Measurements from ENCODE around the gene CA5A. TPM values are rescaled to one million over a fixed set of nuclear protein-coding genes. Genes with fewer than 3 reads are reported as not detected.
A peak's percentile ranks its signal among the peaks of the same experiment; 100 is the strongest.
"Not testable (repeated sequence)": the region's sequence is repeated elsewhere in the genome, so short reads cannot be mapped to it uniquely, and the experiment has no call there.

CA5A gene
- total RNA-seq, 1 experiment from 2014 or later: not detected

DNA sequence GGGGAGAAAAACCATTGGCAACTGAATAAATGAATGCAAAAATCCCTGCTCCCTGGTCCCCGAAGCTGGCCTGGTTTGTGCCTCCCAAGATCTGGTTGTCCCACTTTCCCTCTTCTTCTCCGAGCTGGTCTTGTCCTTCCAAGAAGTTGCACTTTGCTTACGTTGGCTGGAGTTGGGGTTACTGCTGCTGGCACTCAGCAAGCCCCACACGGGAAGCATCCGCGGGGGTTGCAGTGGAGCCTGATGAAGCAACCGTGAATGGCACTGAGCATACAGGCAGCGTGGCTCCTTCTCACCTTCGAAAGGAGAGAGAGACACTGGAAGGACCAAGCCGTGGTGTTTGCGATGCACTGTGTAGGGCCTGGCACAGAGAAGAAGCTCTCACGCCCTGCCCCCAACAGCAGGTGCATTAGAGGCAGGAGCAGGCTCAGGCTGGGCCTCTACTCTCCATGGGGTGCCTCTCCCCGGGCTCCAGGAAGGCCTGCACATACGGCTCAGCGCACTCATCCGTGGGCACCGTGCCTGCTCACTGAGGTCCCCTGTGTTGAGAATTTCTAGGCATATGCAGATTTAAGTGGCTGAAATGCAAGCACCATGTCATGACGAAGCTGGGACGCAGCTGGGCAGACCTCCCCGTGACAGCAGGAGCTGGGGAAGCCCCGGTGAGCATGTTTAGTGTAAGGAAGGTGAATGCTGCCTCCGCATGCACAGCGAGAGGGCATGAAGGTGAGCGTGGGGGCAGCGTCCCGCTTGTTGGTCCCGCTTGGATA, 12.1 kb downstream of the CA5A start:
- no peak for DNase-seq (ENCODE audit: low spot score)

DNA sequence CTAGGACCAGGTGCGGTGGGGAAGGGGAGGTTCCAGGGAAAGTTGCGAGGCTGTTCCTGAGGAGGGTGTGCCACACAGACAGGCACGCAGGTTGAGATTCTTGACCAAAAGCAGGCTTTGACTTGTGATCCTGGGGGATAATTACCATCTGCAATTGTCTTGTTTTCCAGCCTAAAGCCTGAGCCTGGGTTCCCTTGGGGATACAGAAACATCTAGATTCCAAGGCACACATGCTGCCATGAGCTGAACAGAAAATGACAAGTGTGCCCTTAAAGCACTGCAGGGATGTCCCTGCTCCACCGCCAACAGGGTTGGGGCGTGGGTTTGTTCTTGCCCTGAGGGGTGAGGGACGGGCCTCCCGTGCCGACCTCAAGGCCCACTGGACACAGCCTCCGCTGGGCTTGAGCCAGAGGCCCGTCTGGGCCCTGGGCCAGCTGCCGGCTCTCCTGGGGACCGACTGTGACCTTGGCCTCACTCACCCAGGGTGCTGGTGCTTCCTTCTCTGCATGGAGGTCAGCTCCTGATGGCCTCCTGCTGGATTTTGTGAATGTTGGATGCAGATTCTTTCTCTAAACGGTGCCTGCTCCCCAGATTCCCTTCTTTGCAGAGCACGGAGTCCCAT, 14.0 kb downstream of the CA5A start:
- no peak for DNase-seq (ENCODE audit: low spot score)

DNA sequence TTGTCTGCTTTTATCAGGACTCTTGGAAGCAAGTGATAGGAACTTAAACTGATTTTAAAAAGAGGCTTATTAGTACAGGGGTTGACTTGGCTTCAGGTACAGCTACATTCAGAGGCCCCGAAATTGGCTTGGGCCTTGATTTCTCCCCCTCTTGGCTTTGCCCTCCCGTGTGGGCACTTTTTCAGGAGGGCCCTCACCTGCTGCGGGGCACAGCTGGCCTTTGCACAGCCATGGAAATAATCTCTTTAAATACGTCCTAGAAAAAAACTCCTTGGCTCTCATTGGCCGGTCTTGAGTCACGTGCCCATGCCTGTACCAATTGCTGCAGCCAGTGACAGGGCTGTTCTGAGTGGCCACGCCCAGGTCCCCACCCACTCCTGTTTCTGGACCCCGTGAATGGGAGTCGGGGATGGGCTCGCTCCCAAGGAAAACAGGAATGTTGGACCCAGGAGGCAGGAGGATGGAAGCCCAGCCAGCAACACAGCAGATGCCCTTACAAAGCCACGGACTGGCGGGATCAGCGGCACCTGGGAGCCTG, 15.0 kb downstream of the CA5A start:
- peak; percentile 25 for DNase-seq (ENCODE audit: low spot score)

GRCh38 chr16:87919681-87919994, 16.7 kb downstream of the CA5A start:
- no peak for DNase-seq (ENCODE audit: low spot score)

DNA sequence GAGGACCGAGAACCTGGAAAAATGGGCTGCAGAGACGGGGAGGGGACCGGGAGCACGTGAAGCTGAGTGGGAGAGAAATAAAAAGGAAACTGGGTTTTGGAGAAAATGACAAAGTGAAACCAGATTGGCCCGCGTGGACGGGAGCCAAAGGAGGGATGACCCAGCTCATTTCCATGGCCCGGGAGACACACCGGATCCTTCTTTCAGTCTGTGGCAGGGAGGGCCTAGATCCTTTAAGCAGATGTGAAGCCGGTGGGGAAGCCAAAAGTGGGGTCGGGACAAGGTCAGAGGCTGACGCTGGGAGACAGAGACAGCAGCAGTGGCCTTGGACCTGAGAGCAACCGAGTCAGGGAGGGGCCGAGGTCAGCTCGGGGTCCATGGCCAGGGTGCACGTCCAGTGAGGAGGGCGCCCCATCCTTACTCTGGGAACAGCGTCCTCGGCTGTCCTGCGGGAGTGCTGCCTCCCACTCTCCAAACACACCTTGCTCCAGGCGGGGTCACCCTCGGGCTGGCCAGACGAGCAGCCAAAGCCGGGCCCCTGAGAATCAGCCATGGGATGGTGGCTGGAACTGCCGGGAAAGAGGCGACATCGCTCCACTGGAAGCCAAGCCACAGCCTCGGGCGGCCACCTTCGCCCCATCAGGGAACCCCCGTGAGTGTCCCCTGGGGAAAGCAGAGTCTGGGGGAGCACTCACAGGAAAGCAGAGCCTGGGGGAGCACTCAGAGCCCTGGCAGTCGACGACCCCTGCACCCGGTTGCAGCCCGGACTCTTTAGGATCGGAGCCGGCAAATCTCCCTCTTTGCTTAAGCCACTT, 17.3 kb downstream of the CA5A start:
- DNase-seq (ENCODE audit: low spot score): no peak

- no peak for DNase-seq (ENCODE audit: low spot score)
Measured at GRCh38 chr16:87918338-87918737, 18.0 kb downstream of the CA5A start.

- DNase-seq (ENCODE audit: low spot score): no peak
Measured at GRCh38 chr16:87917503-87917902, 18.8 kb downstream of the CA5A start.

- DNase-seq (ENCODE audit: low spot score): no peak
Measured at GRCh38 chr16:87914812-87915211, 21.5 kb downstream of the CA5A start.

GRCh38 chr16:87914021-87914725, 22.2 kb downstream of the CA5A start:
- DNase-seq (ENCODE audit: low spot score): not testable (repeated sequence)

DNA sequence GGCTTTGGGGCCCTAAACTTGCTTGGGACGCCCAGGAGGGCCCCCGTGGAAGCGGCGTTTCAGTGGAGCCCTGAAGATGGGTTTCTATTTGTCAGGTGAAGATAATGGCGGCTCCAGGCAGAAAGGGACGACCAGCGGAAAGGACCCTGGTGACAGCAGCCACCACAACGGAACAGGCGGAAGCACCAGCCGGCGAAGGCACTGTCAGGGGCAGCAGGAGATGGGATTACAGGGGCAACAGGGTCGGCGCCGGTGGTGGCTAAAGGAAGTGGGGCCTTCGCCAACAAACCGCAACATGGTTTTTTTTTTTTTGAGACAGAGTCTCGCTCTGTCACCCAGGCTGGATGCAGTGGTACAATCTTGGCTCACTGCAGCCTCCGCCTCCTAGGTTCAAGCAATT, 23.6 kb downstream of the CA5A start:
- DNase-seq (ENCODE audit: low spot score): not testable (repeated sequence)

DNA sequence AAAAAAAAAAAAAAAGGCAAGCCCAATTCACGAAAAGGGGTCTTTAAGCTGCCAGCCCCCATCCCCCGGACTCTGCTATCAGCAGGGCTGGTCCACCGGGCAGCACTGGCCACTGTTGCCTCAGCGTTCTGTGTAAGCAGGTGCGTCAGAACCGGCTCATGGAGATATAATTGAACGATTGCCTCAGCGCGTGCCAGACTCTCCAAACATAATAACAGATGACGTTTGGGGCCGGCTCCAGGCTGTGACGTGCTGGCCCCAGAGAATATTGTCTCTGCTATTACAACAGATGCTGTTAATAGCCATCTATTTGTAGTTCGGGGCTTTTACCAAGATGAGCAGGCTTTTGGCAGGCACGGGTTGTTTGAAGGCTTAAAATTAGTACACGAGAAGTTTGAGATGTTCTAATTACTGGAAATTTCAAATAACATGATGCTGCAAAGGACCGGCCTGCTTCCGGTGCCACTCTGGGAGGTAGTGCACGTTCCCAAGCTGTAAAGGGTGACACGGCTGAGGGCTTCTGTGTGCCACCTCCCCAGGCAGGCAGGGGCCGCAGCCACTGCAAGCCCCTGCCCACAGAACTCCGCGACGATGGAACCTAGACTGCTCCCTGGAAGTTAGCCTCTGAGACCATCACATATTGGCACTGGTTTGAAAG, 25.1 kb downstream of the CA5A start:
- DNase-seq (ENCODE audit: low spot score): not testable (repeated sequence)

DNA sequence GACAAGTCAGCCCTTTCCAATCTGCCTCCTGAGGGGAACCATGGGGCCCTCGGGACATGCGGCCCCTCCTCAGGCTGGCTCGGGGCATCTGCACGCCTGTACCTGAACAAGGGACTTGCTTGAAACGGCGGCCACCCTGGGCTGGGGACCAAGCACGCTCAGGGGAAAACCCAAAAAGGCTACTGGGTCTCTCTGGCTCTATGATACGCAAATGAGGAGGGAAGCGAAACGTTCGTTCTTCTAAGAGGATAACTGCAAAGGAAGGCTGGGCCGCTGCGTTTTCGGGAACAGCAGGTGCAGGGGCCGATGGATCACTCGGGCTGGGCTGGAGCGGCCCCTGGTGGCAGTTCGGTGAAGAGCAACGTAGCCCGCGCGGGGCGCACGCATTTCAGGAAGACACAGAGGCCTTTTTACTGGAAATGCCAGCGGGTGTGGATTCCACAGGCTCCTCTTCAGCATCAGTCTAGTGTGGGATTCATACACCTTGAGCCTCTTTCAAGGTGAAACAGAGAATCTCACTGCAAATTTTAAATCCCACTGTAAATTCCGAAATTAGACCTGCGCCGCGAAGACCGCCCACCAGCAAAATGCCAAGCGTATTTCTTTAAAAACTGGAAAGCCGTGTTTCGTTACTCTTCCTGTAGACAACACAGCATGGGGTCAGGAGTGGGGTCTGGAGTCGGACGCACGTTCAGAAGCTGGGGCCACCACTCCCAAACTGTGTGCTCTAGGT, 27.0 kb downstream of the CA5A start:
- peak; percentile 78 for DNase-seq (ENCODE audit: low spot score)

- DNase-seq (ENCODE audit: low spot score): not testable (repeated sequence)
Measured at GRCh38 chr16:87908101-87908500, 28.2 kb downstream of the CA5A start.

DNA sequence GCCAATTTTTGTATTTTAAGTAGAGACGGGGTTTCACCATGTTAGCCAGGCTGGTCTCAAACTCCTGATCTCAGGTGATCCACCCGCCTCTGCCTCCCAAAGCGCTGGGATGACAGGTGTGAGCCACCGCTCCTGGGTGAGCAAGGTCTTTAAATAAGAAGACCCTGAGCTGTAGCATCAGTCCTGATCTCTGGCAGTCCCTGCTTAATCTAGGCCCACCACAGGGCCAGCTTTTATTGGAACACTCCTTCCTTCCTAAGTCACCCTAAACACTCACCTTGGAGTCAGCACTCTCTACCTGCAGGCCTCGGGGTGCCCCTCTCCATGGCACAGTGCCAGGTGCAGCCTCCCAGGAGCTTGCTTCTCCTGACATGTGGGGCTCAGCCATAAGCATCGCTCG, 30.8 kb downstream of the CA5A start:
- DNase-seq (ENCODE audit: low spot score): not testable (repeated sequence)

DNA sequence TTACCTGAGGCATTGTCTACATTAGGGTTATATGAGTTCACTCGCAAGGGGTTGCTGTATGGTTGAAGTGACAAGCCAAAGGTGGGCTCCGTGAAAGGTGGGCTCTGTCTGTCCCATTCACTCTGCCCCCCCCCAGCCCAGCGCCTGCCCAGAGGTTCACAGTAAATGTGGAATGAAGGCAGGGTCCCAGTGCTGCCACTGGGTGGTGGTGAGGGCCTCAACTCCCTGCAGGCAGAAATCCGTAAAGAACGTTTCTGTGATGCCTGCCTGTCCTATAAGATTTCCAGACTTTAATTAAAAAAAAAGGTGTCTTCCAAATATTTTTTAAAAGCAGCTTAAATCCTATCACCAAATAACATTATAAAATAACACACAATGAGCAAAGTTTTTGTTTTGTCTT, 31.4 kb downstream of the CA5A start:
- DNase-seq (ENCODE audit: low spot score): not testable (repeated sequence)

DNA sequence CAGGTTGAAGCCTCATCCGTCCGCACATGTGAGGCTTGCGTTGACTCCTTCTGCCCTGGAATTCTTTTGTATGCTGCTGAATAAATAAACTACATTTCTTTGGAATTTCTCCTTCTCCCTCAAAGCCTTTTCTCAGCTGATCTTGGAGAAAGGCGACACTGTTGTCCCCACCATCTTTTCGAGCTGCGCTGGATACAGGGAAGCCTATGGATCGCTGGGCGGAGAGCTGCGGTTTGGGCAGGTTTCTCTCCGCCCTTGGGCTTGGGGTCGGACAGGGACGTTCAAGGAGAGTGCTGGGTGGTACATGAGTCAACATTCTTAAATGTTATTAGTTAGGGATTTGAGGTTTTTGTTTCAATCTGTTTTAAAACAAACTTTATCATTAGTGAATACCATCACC, 35.8 kb downstream of the CA5A start:
- not testable (repeated sequence) for DNase-seq (ENCODE audit: low spot score)

GRCh38 chr16:87897521-87898505, 38.5 kb downstream of the CA5A start:
- DNase-seq (ENCODE audit: low spot score): no peak

GRCh38 chr16:87896924-87897520, 39.3 kb downstream of the CA5A start:
- DNase-seq (ENCODE audit: low spot score): not testable (repeated sequence)
